ENCODE data around the gene MTMR10. TPM values are rescaled to one million over a fixed set of nuclear protein-coding genes. Genes with fewer than 3 reads are reported as not detected.

Gene MTMR10
- total RNA-seq, 1 experiment from 2014 or later, result 12.0 TPM

DNA sequence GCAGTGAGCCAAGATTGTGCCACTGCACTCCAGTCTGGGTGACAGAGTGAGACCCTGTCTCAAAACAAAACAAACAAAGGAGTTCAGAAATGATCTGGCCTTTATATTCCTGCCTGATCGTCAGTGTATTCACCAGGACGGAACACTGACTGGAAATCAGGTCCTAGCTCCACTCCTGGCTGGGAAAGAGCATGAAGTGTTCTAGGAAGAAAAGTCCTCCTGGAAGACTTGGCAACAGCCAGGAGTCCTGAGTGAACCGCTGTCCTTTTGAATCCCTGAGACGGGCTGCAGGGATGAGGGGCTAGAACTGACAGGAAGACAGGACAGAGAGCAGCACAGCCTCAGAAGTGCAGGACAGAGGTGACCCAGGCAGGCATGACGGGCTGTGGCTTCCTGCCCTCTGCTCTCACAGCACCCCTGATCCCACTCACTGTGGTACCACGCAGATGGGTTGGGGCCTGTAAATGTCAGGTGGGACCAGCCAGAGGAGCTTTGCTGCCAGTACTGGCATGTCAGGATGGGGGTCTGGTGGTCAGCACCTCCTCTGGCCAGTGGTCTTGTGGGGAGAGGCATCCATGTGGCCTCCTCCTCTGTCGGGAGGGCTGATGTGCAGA is 64.2 kb downstream of the MTMR10 start:
- DNase-seq (ENCODE audit: low spot score), result no peak
- in situ Hi-C loops (cut with HindIII; ENCODE audit: low sequenced_read_pairs), result no loop called here

- no peak for DNase-seq (ENCODE audit: low spot score)
- in situ Hi-C loops (cut with HindIII; ENCODE audit: low sequenced_read_pairs), result no loop called here
Measured at GRCh38 chr15:30926161-30926560, 65.3 kb downstream of the MTMR10 start.

GRCh38 chr15:30925686-30926085 is 65.7 kb downstream of the MTMR10 start:
- in situ Hi-C loops (cut with HindIII; ENCODE audit: low sequenced_read_pairs), result no loop called here

DNA sequence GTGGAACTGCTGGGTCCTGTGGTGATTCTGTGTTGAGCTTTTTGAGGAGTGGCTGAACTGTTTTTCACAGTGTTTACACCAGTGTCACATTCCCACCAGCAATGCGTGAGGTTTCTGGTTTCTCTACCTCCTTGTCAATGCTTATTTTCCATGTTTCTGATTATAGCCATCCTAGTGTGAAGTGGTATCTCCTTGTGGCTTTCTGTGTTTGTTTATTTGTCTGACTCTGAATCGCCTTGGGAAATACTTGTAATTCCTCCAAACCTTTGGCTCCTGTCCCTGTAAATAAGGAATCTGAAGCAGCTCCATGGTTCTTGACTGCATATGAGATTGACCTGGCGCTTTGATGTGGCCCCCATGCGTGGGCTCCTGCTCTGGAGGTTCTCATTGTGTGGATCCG is 67.1 kb downstream of the MTMR10 start:
- DNase-seq (ENCODE audit: low spot score), result no peak

More at GRCh38 chr15:30925686-30926085, 65.7 kb downstream of the MTMR10 start:
- no peak for DNase-seq (ENCODE audit: low spot score)

DNA sequence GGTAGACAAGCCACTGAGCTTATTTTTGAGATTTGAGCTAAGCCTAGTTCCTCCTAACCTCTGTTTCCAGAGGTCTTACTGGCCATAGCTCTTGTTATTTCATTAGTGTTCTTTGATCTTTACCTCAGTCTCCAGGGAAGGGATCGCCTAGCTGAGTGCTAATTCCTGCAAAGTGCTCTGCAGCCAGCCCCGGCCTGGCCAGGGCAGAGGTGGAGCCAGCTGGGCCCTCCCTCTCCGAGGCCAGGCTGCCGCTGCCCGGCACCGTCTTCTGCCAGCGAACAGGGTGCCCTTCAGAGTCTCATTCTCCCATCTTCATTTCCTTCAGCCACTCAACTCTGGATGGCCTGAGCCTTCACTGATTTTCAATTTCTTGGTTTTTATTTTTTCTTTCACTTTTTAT is 68.0 kb downstream of the MTMR10 start:
- in situ Hi-C loops (cut with HindIII; ENCODE audit: low sequenced_read_pairs), result no loop called here
- DNase-seq (ENCODE audit: low spot score), result no peak

More for the DNA sequence above, 67.1 kb downstream of the MTMR10 start:
- in situ Hi-C loops (cut with HindIII; ENCODE audit: low sequenced_read_pairs), result no loop called here

GRCh38 chr15:30922480-30923311 is 68.7 kb downstream of the MTMR10 start:
- in situ Hi-C loops (cut with HindIII; ENCODE audit: low sequenced_read_pairs), result no loop called here
- DNase-seq (ENCODE audit: low spot score), result peak; percentile 25

- in situ Hi-C loops (cut with HindIII; ENCODE audit: low sequenced_read_pairs), result no loop called here
- DNase-seq (ENCODE audit: low spot score), result no peak
Measured at GRCh38 chr15:30921781-30922479, 69.5 kb downstream of the MTMR10 start.

GRCh38 chr15:30921106-30921505 is 70.3 kb downstream of the MTMR10 start:
- in situ Hi-C loops (cut with HindIII; ENCODE audit: low sequenced_read_pairs), result no loop called here
- DNase-seq (ENCODE audit: low spot score), result no peak

GRCh38 chr15:30919877-30920550 is 71.4 kb downstream of the MTMR10 start:
- in situ Hi-C loops (cut with HindIII; ENCODE audit: low sequenced_read_pairs), result no loop called here
- DNase-seq (ENCODE audit: low spot score), result no peak

DNA sequence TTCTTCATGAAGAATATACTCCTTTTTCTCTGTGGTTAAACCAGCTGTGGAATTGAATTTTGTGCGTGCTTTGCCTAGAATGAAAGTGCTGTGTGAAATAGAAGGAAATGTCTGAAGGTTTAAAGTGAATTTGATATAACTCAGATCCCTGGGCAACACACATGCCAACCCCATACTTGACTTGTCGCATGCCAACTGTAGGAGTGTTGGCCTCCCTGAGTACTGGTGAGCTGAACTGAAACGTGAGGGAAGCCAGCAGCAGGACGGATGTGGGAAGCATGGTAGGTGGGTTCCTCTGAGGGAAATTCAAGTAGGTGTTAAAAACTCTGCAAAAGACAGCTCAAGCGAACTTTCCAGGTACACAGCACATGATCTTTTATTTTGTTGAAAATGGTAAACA is 73.1 kb downstream of the MTMR10 start:
- DNase-seq (ENCODE audit: low spot score), result no peak
- in situ Hi-C loops (cut with HindIII; ENCODE audit: low sequenced_read_pairs), result no loop called here

DNA sequence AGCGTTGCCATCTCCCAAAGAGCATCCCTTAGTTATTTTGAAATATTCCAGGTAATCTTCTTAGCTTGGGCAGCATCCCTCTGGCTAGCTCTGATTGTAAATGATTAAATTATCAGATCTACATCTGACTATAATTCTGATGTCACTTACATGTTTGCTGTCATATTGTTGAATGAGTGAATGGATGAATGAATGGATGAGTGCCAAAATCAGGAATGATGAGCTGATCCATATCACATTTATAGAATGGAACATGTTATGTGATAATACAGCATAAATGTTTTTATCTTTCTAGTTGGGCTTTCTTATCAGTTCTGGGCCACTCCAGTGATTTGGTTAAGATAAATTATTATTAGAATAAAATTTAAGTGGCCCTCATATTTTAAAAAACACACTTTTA is 73.8 kb downstream of the MTMR10 start:
- in situ Hi-C loops (cut with HindIII; ENCODE audit: low sequenced_read_pairs), result no loop called here
- no peak for DNase-seq (ENCODE audit: low spot score)

- in situ Hi-C loops (cut with HindIII; ENCODE audit: low sequenced_read_pairs), result no loop called here
- DNase-seq (ENCODE audit: low spot score), result no peak
Measured at GRCh38 chr15:30917013-30917412, 74.4 kb downstream of the MTMR10 start.

- DNase-seq (ENCODE audit: low spot score), result no peak
- in situ Hi-C loops (cut with HindIII; ENCODE audit: low sequenced_read_pairs), result no loop called here
Measured at GRCh38 chr15:30913761-30914160, 77.7 kb downstream of the MTMR10 start.

DNA sequence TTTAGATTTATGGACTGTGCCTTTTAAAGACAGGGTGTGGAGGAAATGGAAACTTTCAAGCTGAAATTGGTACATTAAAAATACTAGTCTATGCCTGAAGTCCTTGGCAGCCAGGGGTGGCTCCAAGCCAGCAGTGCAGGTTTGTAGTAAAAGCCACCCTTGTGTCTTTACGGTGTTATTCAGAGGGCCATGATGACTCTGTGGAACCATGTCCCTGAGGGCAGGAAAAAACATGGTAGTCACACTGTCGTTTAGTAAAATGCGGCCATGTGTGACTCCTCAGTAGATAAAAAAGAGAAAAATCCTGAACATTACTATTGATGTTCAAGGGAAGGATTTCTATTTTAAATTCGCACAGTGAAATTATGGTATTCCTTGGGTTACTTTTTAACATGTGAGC is 85.1 kb downstream of the MTMR10 start:
- in situ Hi-C loops (cut with HindIII; ENCODE audit: low sequenced_read_pairs), result no loop called here
- DNase-seq (ENCODE audit: low spot score), result no peak

DNA sequence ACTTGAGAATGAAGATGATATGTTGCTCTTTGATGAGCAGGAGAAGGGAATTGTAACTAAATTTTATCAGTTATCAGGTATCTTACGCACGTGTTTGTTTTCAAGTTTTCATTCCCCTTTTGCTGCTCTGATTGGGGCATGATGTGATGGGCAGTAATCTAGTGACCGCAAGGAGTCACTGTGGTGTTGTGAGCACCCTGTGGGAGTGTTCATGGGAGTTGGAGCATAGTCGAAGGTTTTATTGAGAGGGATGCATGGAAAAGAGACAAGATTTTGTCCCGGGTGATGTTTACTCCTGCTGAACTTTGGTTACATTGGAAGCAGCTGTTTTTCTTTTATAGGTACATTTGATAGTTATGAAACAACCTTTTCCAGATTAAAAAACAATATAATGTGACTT is 85.6 kb downstream of the MTMR10 start:
- no peak for DNase-seq (ENCODE audit: low spot score)
- in situ Hi-C loops (cut with HindIII; ENCODE audit: low sequenced_read_pairs), result no loop called here

GRCh38 chr15:30904812-30905211 is 86.6 kb downstream of the MTMR10 start:
- in situ Hi-C loops (cut with HindIII; ENCODE audit: low sequenced_read_pairs), result no loop called here

GRCh38 chr15:30903497-30904187 is 87.8 kb downstream of the MTMR10 start, which contains the start of gene FAN1:
Gene FAN1, plus strand, starts transcription at chr15:30903915. Its CDS starts 749 bp downstream, at chr15:30904664.
- DNase-seq (ENCODE audit: low spot score), result peak; percentile 94
- in situ Hi-C loops (cut with HindIII; ENCODE audit: low sequenced_read_pairs), result no loop called here

More at GRCh38 chr15:30904812-30905211, 86.6 kb downstream of the MTMR10 start:
- no peak for DNase-seq (ENCODE audit: low spot score)

GRCh38 chr15:30901889-30902288 is 89.5 kb downstream of the MTMR10 start:
- DNase-seq (ENCODE audit: low spot score), result no peak
- in situ Hi-C loops (cut with HindIII; ENCODE audit: low sequenced_read_pairs), result no loop called here

GRCh38 chr15:30896211-30896606 is 95.2 kb downstream of the MTMR10 start:
- in situ Hi-C loops (cut with HindIII; ENCODE audit: low sequenced_read_pairs), result no loop called here
- DNase-seq (ENCODE audit: low spot score), result no peak
